ENCODE results near the gene INSIG1. TPM values are rescaled to one million over a fixed set of nuclear protein-coding genes. Genes with fewer than 3 reads are reported as not detected.
A peak's percentile ranks its signal among the peaks of the same experiment; 100 is the strongest.

Gene INSIG1
- total and polyA plus RNA-seq, 8 donors = 13.5 to 170 (median 21.4) TPM

DNA sequence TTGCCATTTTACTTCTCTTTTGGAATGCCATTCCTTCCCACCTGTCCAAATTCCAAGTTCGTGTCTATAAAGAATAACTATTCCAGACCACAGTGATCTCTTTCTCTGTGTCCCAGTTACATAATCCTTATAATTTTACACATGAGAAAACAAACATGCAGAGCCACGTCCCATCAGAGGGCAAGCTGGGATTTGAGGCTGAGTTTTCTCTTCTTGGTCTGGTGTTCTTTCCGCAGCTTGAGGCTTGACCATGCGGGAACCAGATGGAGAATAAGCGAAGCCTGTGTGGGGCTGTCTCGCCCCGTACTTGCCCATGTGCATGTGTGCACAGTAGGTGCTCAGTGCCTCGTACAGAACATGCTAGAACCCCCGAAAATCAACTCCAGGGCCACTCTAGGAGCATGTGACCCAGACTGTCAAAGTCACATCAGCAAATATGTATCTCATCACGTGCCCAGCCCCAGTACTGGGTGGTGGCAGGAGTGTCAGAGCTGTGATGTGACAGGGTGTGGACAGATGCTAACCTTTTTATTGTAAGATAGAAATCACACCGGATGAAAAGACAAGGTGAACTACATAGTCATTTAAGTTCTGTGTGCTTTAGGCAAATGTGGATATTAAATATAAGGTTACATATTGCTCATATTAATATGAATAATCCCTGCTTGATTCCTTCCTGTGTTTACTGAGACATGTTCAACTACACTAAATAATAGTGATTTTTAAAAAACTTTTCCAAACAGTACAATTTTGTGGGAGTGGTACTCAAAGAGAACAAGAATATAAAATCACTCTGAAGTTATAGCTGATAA is 3.2 kb downstream of the INSIG1 start:
- Histone ChIP-seq H3K4me3 (peak overlapping the region in 1 of 2 donors; percentile 95), H3K36me3 (peaks cover 0 to 54% of the 10 kb centered on the region in 2 donors), H3K27ac (no peak overlapping the region), H3K27me3 (no peaks in the 10 kb centered on the region), H3K9me3 (no peaks in the 10 kb centered on the region), H3K4me1 (peaks cover 0 to 64% of the 10 kb centered on the region in 2 donors)
- intact Hi-C loops (cut with DNase I) = no loop called here
- DNase-seq = no peak
- TF ChIP-seq, protein P1, sequence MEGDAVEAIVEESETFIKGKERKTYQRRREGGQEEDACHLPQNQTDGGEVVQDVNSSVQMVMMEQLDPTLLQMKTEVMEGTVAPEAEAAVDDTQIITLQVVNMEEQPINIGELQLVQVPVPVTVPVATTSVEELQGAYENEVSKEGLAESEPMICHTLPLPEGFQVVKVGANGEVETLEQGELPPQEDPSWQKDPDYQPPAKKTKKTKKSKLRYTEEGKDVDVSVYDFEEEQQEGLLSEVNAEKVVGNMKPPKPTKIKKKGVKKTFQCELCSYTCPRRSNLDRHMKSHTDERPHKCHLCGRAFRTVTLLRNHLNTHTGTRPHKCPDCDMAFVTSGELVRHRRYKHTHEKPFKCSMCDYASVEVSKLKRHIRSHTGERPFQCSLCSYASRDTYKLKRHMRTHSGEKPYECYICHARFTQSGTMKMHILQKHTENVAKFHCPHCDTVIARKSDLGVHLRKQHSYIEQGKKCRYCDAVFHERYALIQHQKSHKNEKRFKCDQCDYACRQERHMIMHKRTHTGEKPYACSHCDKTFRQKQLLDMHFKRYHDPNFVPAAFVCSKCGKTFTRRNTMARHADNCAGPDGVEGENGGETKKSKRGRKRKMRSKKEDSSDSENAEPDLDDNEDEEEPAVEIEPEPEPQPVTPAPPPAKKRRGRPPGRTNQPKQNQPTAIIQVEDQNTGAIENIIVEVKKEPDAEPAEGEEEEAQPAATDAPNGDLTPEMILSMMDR (IDR thresholded peaks at IDR 0.05) = no peak
- ATAC-seq = no peak

DNA sequence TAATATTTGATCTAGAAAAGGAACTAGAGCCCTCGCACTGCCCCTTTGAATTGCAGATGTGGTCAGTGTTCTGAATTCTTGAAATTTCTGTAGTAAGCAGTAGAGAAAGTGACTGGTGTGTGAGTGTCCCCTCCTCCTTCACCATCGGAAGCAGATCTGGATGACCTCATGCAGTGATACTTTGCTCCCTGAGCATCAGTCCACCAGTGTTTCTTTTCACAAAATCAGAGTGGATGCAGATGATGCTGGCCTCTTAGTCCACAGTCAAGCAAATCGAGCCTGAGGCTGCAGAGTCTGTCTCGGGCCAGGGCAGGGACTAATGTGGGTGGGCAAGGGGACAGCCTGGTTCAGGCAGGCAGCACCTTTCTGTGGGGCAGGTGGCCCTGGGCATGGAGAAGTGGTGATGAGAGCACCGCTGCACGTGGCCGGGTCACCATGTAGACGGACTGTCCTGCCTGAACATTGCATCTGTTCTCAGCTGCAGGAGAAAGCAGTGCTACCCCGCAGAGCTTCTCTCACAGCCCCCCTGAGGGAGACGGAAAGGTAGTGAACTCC is 5.4 kb downstream of the INSIG1 start:
- no peak for ATAC-seq
- Histone ChIP-seq H3K4me3 (no peak overlapping the region), H3K4me1 (peaks cover 0 to 61% of the 10 kb centered on the region in 2 donors), H3K9me3 (no peaks in the 10 kb centered on the region), H3K36me3 (peaks cover 0 to 77% of the 10 kb centered on the region in 2 donors), H3K27ac (no peak overlapping the region), H3K27me3 (no peaks in the 10 kb centered on the region)
- intact Hi-C loops (cut with DNase I) = no loop called here
- TF ChIP-seq, protein P1 (IDR thresholded peaks at IDR 0.05) = no peak
- no peak for DNase-seq

DNA sequence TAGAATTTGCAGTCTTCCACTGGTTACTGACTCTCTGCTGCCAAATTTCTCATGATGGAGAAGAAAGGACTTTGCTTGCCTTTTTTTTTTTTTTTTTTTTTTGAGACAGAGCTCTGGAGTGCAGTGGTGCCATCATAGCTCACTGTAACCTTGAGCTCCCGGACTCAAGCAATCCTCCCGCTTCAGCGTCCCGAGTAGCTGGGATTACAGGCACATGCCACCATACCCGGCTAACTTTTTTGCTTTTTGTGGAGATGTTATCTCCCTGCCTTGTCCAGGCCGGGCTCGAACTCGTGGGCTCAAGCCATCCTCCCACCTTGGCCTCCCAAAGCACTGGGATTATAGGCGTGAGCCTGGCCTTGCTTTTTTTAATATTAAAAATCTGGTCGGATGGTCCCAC is 6.2 kb downstream of the INSIG1 start:
- Histone ChIP-seq H3K4me3 (no peak overlapping the region), H3K27ac (no peak overlapping the region), H3K4me1 (peaks cover 0 to 61% of the 10 kb centered on the region in 2 donors), H3K9me3 (no peaks in the 10 kb centered on the region), H3K36me3 (peaks cover 0 to 84% of the 10 kb centered on the region in 2 donors), H3K27me3 (no peaks in the 10 kb centered on the region)
- no peak for DNase-seq
- no peak for ATAC-seq
- TF ChIP-seq, protein P1 (IDR thresholded peaks at IDR 0.05) = no peak
- intact Hi-C loops (cut with DNase I) = no loop called here

DNA sequence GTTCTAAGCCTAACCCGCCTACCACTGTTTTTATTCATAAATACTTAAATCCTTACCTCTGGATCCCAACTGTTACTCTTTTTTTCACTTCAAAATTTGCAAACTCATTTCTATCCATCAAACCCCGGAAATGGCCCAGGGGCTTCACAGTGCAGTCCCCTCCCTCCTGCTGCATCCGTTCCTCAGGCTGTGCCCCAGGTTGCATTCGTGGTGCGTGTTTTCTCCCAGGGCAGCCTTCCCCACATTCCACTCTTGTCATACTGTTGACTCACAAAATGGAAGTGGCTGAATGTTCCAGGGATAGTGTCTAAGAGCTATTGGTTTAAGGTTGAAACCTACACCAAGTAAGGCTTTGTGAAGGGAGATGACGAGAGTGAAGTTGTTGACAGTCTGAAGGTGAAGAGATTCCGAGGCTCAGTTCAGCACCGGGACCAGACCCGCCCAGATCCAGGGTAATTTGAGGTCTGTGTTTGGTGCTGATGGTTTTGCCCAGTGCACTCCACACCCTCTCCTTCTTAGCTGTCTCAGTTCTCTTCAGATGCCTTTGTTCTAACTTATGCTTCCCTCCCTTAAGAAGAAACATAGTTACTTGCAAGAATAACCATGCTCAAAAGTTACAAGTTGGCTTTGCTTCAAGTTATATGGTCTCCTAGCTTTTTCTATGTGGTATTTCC is 7.7 kb downstream of the INSIG1 start:
- Histone ChIP-seq H3K27ac (peak overlapping the region in 1 of 2 donors; percentile 8), H3K4me3 (no peak overlapping the region), H3K9me3 (no peaks in the 10 kb centered on the region), H3K36me3 (peaks cover 0 to 98% of the 10 kb centered on the region in 2 donors), H3K27me3 (no peaks in the 10 kb centered on the region), H3K4me1 (peaks cover 0 to 49% of the 10 kb centered on the region in 2 donors)
- peak; percentile 7 for ATAC-seq
- TF ChIP-seq, protein P1 (IDR thresholded peaks at IDR 0.05) = no peak
- intact Hi-C loops (cut with DNase I) = no loop called here
- no peak for DNase-seq

Data from left lung (tissue), 10 donors.